Large intestine (tissue), 3 donors: ENCODE results near the gene RSAD2. TPM values are rescaled to one million over a fixed set of nuclear protein-coding genes. Genes with fewer than 3 reads are reported as not detected.
"Not testable (repeated sequence)": the region's sequence is repeated elsewhere in the genome, so short reads cannot be mapped to it uniquely, and the experiment has no call there.

ENCODE experiments used
- DNase-seq, 2 donors: peaks; one replicate each; pipeline versions ENCODE4 v3.0.0 to v3.0.0-alpha.2; 2013
- H3K27ac ChIP-seq: one replicate; pipeline ENCODE4 v1.5.1; 2013; ENCODE audit warnings: low read length
- H3K27me3 ChIP-seq: 2 replicates; pipeline ENCODE4 v1.6.1; 2013; ENCODE audit warnings: low read length; ENCODE audit not compliant: control insufficient read depth, insufficient read depth
- H3K36me3 ChIP-seq: 2 replicates; pipeline ENCODE4 v1.6.1; 2013; ENCODE audit warnings: low read length; ENCODE audit not compliant: control insufficient read depth, insufficient read depth
- H3K4me1 ChIP-seq: one replicate; pipeline ENCODE4 v1.6.1; 2013; ENCODE audit warnings: low read length; ENCODE audit not compliant: control insufficient read depth, insufficient read depth
- H3K4me3 ChIP-seq: one replicate; pipeline ENCODE4 v1.5.1; 2013; ENCODE audit warnings: low read length
- H3K9me3 ChIP-seq: one replicate; pipeline ENCODE4 v1.6.1; 2013; ENCODE audit warnings: mild to moderate bottlenecking, low read depth, low read length, moderate library complexity; ENCODE audit not compliant: control insufficient read depth
- WGBS: methylation state at CpG from one replicate; pipeline ENCODE4 v1.1.5; 2013; ENCODE audit warnings: low lambda C conversion rate; ENCODE audit not compliant: insufficient coverage; 5-methylcytosine and 5-hydroxymethylcytosine counted together
- polyA plus RNA-seq: library from polyadenylated mRNA; unstranded; fragments of 120-200 nt; gene quantifications from one replicate; pipeline ENCODE4 v1.2.1, GENCODE V29; 2013

Gene RSAD2
- polyA plus RNA-seq, 1 donor, result 3.7 TPM

GRCh38 chr2:6845312-6845711 is 32.3 kb upstream of the RSAD2 start:
- Histone ChIP-seq H3K4me1 (no peaks in the 10 kb centered on the region), H3K4me3 (no peak overlapping the region), H3K36me3 (peaks cover 10% of the 10 kb centered on the region), H3K27ac (no peak overlapping the region), H3K27me3 (no peaks in the 10 kb centered on the region), H3K9me3 (peaks cover 24% of the 10 kb centered on the region)
- DNase-seq, result peak in 1 of 2 donors; percentile 8
- WGBS, result no CpG with 5 or more reads among the region's 3 CpGs

DNA sequence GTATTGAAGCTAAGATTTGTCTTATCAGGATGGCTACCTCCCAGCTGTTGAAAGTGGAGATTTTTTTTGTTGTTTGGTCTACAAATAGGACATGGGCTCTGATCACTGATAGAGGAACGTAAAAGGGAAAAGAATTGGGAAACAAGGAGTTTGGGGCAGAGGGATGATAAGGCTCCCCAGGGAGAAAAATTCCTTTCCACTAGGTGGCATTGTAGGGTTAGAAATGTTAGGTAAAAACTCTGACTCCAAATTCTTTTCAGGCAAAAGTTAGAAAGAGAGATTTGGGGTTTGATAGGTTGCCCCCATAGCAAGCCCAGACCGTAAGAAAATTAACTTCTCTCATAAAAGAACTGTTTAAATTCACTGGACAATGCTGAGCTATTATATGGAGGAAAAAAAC is 31.7 kb upstream of the RSAD2 start:
- WGBS, result 83% methylated on average over 2 of the region's 2 CpGs
- no peak for DNase-seq
- no peaks in the 10 kb centered on the region for H3K4me1 ChIP-seq
- no peaks in the 10 kb centered on the region for H3K27me3 ChIP-seq
- no peak overlapping the region for H3K27ac ChIP-seq
- peaks cover 13% of the 10 kb centered on the region for H3K36me3 ChIP-seq
- no peak overlapping the region for H3K4me3 ChIP-seq
- peaks cover 24% of the 10 kb centered on the region for H3K9me3 ChIP-seq

- no peak overlapping the region for H3K27ac ChIP-seq
- DNase-seq, result no peak
- H3K27me3 ChIP-seq, result no peaks in the 10 kb centered on the region
- peaks cover 24% of the 10 kb centered on the region for H3K9me3 ChIP-seq
- no CpG with 5 or more reads among the region's 1 CpG for WGBS
- H3K4me3 ChIP-seq, result no peak overlapping the region
- H3K4me1 ChIP-seq, result no peaks in the 10 kb centered on the region
- peaks cover 19% of the 10 kb centered on the region for H3K36me3 ChIP-seq
These were observed 31.0 kb upstream of the RSAD2 start for GRCh38 chr2:6846540-6846939.

GRCh38 chr2:6846967-6847681 is 30.5 kb upstream of the RSAD2 start:
- Histone ChIP-seq H3K27me3 (no peaks in the 10 kb centered on the region), H3K9me3 (peaks cover 24% of the 10 kb centered on the region), H3K36me3 (peaks cover 19% of the 10 kb centered on the region), H3K27ac (no peak overlapping the region), H3K4me3 (no peak overlapping the region), H3K4me1 (no peaks in the 10 kb centered on the region)
- DNase-seq, result no peak
- no CpG with 5 or more reads among the region's 6 CpGs for WGBS

DNA sequence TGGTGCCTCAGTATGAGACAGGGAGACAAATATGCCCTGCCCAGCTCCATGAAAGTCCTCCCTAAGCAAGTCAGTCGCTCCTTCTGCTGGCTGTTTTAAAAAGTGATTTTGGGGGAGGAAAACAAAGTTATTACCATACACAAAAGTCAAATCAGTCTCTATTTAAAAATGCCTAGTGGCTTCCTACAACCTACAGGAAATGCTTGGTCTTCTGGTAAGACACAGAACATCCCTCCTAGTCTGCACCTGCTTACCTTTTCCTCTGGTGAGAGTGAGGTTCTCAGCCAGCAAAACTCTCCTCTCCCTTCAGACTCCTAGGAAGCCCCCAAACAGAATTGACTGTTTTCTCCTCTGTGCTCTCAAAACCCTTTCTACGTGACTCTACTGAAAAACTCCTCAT is 25.4 kb upstream of the RSAD2 start:
- Histone ChIP-seq H3K36me3 (peaks cover 26% of the 10 kb centered on the region), H3K4me1 (no peaks in the 10 kb centered on the region), H3K27me3 (no peaks in the 10 kb centered on the region), H3K4me3 (no peak overlapping the region), H3K27ac (no peak overlapping the region), H3K9me3 (peaks cover 4% of the 10 kb centered on the region)
- no peak for DNase-seq
- 80% methylated on average over 1 of the region's 2 CpGs for WGBS

GRCh38 chr2:6854416-6854815 is 23.2 kb upstream of the RSAD2 start:
- H3K27me3 ChIP-seq, result no peaks in the 10 kb centered on the region
- peaks cover 29% of the 10 kb centered on the region for H3K36me3 ChIP-seq
- DNase-seq, result no peak
- H3K27ac ChIP-seq, result no peak overlapping the region
- WGBS, result no CpG with 5 or more reads among the region's 2 CpGs
- no peak overlapping the region for H3K4me3 ChIP-seq
- H3K4me1 ChIP-seq, result no peaks in the 10 kb centered on the region
- H3K9me3 ChIP-seq, result no peaks in the 10 kb centered on the region

DNA sequence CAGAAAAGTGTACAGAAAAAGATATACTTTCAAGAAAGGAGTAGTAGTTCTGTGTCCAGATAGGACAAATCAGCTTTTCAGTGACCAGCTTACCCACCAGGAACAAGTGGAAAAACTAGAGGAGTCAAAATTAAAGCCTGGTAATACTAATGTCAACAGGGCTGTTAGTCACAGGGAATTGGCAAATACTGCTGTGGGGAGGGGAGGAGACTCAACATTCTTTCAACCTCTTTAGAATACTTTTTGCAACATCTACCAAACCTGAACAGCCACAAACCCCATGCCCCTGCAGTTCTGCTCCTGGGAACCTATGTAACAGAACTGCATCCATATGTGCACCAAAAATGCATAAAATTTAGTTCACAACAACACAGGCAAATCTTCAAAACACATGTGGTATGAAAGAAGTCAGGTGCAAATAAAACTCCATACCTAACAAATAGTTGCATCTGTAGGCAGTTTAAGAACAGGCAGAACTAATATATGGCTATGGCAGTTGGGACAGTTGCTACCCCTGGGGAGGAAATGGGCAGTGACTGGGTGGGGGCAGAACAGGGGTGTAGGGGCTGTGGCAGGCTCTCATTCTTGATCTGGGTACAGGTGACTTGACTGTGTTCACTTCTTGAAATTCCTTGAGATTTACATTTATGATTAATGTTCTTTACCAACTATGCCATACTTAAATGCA is 21.6 kb upstream of the RSAD2 start:
- H3K9me3 ChIP-seq, result no peaks in the 10 kb centered on the region
- H3K36me3 ChIP-seq, result peaks cover 33% of the 10 kb centered on the region
- H3K27me3 ChIP-seq, result no peaks in the 10 kb centered on the region
- H3K4me3 ChIP-seq, result no peak overlapping the region
- no peak overlapping the region for H3K27ac ChIP-seq
- H3K4me1 ChIP-seq, result no peaks in the 10 kb centered on the region
- DNase-seq, result no peak

DNA sequence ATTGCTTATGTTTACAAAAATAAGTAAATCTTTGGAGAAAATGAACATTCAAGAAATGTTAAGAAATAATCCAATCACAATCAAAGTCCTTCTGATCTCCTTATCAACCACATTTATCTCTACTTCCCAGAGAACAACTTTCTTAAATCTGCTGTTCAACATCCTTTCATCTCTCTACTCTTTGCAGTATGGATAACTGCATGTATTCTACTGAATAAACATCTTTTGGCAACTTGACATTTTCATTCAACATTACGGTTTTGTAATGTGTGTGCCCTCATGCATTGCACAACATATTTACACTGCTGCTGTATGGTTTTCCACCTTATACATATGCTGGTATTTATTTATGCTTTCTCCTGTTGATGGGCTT is 21.0 kb upstream of the RSAD2 start:
- peaks cover 31% of the 10 kb centered on the region for H3K36me3 ChIP-seq
- H3K4me3 ChIP-seq, result no peak overlapping the region
- no peak for DNase-seq
- no CpG with 5 or more reads among the region's 1 CpG for WGBS
- no peaks in the 10 kb centered on the region for H3K9me3 ChIP-seq
- H3K27me3 ChIP-seq, result no peaks in the 10 kb centered on the region
- H3K4me1 ChIP-seq, result no peaks in the 10 kb centered on the region
- H3K27ac ChIP-seq, result no peak overlapping the region

DNA sequence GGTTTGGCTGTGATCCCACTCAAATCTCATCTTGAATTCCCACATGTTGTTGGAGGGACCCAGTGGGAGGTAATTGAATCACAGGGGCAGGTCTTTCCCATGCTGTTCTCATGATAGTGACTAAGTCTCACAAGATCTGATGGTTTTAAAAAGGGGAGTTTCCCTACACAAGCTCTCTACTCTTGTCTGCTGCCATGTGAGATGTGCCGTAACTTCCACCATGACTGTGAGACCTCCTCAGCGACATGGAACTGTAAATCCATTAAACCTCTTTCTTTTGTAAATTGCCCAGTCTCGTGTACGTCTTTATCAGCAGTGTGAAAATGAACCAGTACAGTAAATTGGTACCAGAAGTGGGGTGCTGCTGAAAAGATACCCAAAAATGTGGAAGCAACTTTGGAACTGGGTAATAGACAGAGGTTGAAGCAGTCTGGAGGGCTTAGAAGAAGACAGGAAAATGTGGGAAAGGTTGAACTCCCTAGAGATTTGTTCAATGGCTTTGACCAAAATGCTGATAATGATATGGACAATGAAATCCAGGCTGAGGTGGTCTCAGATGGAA is 19.0 kb upstream of the RSAD2 start:
- H3K9me3 ChIP-seq, H3K27ac ChIP-seq, DNase-seq, H3K4me3 ChIP-seq, H3K4me1 ChIP-seq, H3K27me3 ChIP-seq: not testable (repeated sequence)
- 100% methylated on average over 2 of the region's 4 CpGs for WGBS
- H3K36me3 ChIP-seq, result peaks cover 39% of the 10 kb centered on the region

- Histone ChIP-seq H3K9me3 (no peaks in the 10 kb centered on the region), H3K27ac (no peak overlapping the region), H3K4me3 (no peak overlapping the region), H3K27me3 (no peaks in the 10 kb centered on the region), H3K4me1 (peaks cover 8% of the 10 kb centered on the region), H3K36me3 (peaks cover 38% of the 10 kb centered on the region)
- WGBS, result no CpG with 5 or more reads among the region's 3 CpGs
- no peak for DNase-seq
These were observed 17.3 kb upstream of the RSAD2 start for GRCh38 chr2:6860296-6860695.
